Uterus (tissue), 4 donors: ENCODE measurements around the gene SLC25A39. TPM values are rescaled to one million over a fixed set of nuclear protein-coding genes. Genes with fewer than 3 reads are reported as not detected.

ENCODE experiments used
- DNase-seq, 2 donors: peaks; one replicate each; pipeline ENCODE4 v3.0.0-alpha.2; 2019 to 2020
- H3K27ac ChIP-seq, 2 donors: fragments of 200-600 bp; sonication (generic); 1 replicate in 1 of 2; 2 replicates in 1 of 2; pipeline ENCODE4 v1.5.1; 2016 to 2018
- H3K27me3 ChIP-seq, 2 donors: fragments of 200-600 bp; sonication (generic); one replicate each; pipeline ENCODE4 v1.5.1; 2018 to 2019; ENCODE audit warnings: control low read depth in 1 of 2
- H3K36me3 ChIP-seq, 2 donors: fragments of 200-600 bp; sonication (generic); one replicate each; pipeline ENCODE4 v1.5.1; 2019; ENCODE audit warnings: control low read depth in 1 of 2
- H3K4me1 ChIP-seq, 2 donors: fragments of 200-600 bp; sonication (generic); one replicate each; pipeline ENCODE4 v1.5.1; 2018 to 2019; ENCODE audit warnings: control low read depth in 1 of 2
- H3K4me3 ChIP-seq, 2 donors: fragments of 200-600 bp; sonication (generic); 1 replicate in 1 of 2; 2 replicates in 1 of 2; pipeline ENCODE4 v1.5.1; 2018 to 2019; ENCODE audit warnings: mild to moderate bottlenecking in 1 of 2
- H3K9me3 ChIP-seq, 2 donors: fragments of 200-600 bp; sonication (generic); one replicate each; pipeline ENCODE4 v1.5.1; 2019; ENCODE audit warnings: control low read depth in 1 of 2
- POLR2A ChIP-seq, 2 donors: fragments of 450-650 bp; IDR thresholded peaks; one replicate each; pipeline ENCODE4 v1.6.1; 2016; ENCODE audit warnings: antibody characterized with exemption in 2 of 2, mild to moderate bottlenecking in 1 of 2, moderate library complexity in 1 of 2
- intact Hi-C: fragments of 100-400 bp; cut with DNase I; formaldehyde crosslinking; loops from one replicate; pipeline ENCODE4 v1.15.1; 2023; ENCODE audit warnings: low total_unique reads
- total RNA-seq, 4 donors: library from RNA; depleted of rRNA in 3 of 4; stranded (reverse); fragments of >200 nt in 3 of 4; gene quantifications; one replicate each; pipeline versions ENCODE4 v1.1.0 to v1.2.4, GENCODE V29; 2014 to 2023
- TF ChIP-seq, protein P1 (sequence below), 4 experiments: fragments of 200-600 bp in 2 of 4; fragments of 450-650 bp in 2 of 4; sonication (generic) in 2 of 4; IDR thresholded peaks; one replicate each; pipeline ENCODE4 v1.5.1; 2016 to 2019; ENCODE audit warnings: antibody characterized with exemption in 4 of 4, mild to moderate bottlenecking in 2 of 4, moderate library complexity in 1 of 4
- donor health status: DM: yes; HTN: yes; CAD: no.

Gene SLC25A39
- total RNA-seq, 4 donors from 2014 or later: 41.9 to 77.6 (median 50.7) TPM

DNA sequence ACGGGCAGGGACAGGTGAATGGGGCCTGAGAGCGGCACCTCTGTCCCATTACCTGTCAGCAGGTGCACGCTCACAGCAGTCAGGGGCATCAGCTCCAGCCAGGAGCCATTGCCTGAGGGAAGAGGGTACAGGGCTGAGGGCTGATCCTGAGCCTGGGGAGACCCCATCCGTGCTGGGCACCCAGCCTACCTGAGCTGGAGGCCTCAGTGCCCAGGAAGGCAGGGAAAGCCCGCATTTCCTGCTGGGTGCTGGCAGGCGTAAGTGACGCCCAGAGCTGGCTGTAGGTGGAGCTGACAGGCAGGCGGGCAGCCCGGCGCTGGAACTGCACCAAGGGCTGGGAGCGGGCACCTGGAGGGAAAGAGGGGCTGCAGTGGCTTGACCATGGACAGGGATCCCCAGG lies 31.6 kb upstream of the SLC25A39 start:
- Histone ChIP-seq H3K27me3 (no peaks in the 10 kb centered on the region), H3K27ac (no peak overlapping the region), H3K9me3 (no peaks in the 10 kb centered on the region), H3K4me3 (no peak overlapping the region), H3K36me3 (no peaks in the 10 kb centered on the region), H3K4me1 (peaks cover 0 to 4% of the 10 kb centered on the region in 2 donors)
- DNase-seq: no peak
- intact Hi-C loops: no loop called here
- TF ChIP-seq, protein P1, sequence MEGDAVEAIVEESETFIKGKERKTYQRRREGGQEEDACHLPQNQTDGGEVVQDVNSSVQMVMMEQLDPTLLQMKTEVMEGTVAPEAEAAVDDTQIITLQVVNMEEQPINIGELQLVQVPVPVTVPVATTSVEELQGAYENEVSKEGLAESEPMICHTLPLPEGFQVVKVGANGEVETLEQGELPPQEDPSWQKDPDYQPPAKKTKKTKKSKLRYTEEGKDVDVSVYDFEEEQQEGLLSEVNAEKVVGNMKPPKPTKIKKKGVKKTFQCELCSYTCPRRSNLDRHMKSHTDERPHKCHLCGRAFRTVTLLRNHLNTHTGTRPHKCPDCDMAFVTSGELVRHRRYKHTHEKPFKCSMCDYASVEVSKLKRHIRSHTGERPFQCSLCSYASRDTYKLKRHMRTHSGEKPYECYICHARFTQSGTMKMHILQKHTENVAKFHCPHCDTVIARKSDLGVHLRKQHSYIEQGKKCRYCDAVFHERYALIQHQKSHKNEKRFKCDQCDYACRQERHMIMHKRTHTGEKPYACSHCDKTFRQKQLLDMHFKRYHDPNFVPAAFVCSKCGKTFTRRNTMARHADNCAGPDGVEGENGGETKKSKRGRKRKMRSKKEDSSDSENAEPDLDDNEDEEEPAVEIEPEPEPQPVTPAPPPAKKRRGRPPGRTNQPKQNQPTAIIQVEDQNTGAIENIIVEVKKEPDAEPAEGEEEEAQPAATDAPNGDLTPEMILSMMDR (IDR thresholded peaks at IDR 0.05): no peak
- TF ChIP-seq POLR2A (IDR thresholded peaks at IDR 0.05): no peak

- intact Hi-C loops: no loop called here
- no peak for DNase-seq
- no peaks in the 10 kb centered on the region for H3K27me3 ChIP-seq
- no peaks in the 10 kb centered on the region for H3K36me3 ChIP-seq
- TF ChIP-seq POLR2A (IDR thresholded peaks at IDR 0.05): no peak
- TF ChIP-seq, protein P1 (IDR thresholded peaks at IDR 0.05): no peak
- no peak overlapping the region for H3K27ac ChIP-seq
- H3K9me3 ChIP-seq: no peaks in the 10 kb centered on the region
- H3K4me3 ChIP-seq: no peak overlapping the region
- H3K4me1 ChIP-seq: no peaks in the 10 kb centered on the region
Measured at GRCh38 chr17:44355642-44356099, 31.0 kb upstream of the SLC25A39 start.

DNA sequence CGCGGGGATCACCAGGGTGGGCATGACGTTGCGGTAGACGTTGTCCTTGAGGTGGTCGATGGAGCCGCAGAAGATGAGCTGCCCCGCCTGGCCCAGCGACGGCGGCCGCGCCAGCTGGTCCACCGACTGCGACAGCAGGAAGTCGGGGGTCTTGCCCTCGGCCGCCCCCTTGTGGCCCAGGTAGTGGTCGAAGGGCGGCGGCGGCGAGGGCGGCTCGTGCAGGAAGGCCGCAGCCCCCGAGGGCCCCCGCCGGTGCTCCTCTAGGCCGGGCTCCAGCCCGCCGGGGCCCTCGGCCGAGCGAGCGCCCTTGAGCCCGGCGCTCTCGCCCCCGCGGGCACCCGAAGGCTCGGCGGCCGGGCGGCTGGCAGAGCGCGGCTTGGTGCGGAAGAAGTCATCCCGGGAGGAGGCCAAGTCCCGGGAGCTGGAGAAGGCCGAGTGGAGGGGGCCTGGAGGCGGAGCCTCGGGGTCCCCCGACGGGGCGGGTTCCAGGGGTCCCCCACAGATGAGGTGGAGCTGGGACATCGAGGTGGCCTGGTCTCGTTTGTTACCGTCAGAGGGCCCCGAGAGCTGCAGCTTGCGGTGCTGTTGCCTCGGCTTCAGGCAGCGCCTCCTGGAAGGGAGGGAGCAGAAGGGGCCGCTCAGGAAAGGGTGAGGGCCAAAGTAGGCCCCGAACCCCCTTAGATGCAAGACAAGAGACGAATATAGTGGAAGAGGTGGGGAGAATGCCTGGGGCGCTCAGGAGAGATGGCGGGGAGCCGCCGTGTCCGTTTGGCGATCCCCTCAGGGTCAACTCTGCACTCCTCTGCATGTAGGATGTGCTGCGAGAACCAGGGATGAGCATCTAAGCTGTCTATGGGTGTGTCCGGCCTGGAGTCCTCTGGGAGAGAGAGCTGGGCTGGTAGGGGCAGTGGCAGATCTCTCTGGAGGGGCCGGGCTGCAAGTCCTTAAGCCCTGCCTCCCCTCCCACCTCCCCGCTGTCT lies 30.2 kb upstream of the SLC25A39 start:
- H3K9me3 ChIP-seq: no peaks in the 10 kb centered on the region
- DNase-seq: peak in 1 of 2 donors; percentile 27
- TF ChIP-seq, protein P1 (IDR thresholded peaks at IDR 0.05): peak in 2 of 4 experiments; percentile 16 to 31
- no peak for TF ChIP-seq POLR2A (IDR thresholded peaks at IDR 0.05)

GRCh38 chr17:44353672-44354331 lies 29.2 kb upstream of the SLC25A39 start:
- Histone ChIP-seq H3K9me3 (no peaks in the 10 kb centered on the region), H3K36me3 (no peaks in the 10 kb centered on the region), H3K27me3 (no peaks in the 10 kb centered on the region), H3K27ac (peak overlapping the region; percentile 60 to 77), H3K4me1 (no peaks in the 10 kb centered on the region), H3K4me3 (peak overlapping the region in 1 of 2 donors; percentile 45)
- intact Hi-C loops: no loop called here
- TF ChIP-seq POLR2A (IDR thresholded peaks at IDR 0.05): no peak
- TF ChIP-seq, protein P1 (IDR thresholded peaks at IDR 0.05): no peak
- DNase-seq: peak in 1 of 2 donors; percentile 54

More for the DNA sequence above, 30.2 kb upstream of the SLC25A39 start:
- no peaks in the 10 kb centered on the region for H3K27me3 ChIP-seq
- no peak overlapping the region for H3K4me3 ChIP-seq
- H3K36me3 ChIP-seq: no peaks in the 10 kb centered on the region
- H3K4me1 ChIP-seq: no peaks in the 10 kb centered on the region
- H3K27ac ChIP-seq: no peak overlapping the region
- intact Hi-C loops: no loop called here
